HG03066 (cell line): ENCODE data around the gene ERCC6.

Source experiments
- ATAC-seq: cut with Tn5 transposase; IDR thresholded peaks from one replicate; pipeline ENCODE4 v1.9.1; 2021; ENCODE audit warnings: low read depth; ENCODE audit not compliant: unreplicated experiment

The ERCC6 gene

DNA sequence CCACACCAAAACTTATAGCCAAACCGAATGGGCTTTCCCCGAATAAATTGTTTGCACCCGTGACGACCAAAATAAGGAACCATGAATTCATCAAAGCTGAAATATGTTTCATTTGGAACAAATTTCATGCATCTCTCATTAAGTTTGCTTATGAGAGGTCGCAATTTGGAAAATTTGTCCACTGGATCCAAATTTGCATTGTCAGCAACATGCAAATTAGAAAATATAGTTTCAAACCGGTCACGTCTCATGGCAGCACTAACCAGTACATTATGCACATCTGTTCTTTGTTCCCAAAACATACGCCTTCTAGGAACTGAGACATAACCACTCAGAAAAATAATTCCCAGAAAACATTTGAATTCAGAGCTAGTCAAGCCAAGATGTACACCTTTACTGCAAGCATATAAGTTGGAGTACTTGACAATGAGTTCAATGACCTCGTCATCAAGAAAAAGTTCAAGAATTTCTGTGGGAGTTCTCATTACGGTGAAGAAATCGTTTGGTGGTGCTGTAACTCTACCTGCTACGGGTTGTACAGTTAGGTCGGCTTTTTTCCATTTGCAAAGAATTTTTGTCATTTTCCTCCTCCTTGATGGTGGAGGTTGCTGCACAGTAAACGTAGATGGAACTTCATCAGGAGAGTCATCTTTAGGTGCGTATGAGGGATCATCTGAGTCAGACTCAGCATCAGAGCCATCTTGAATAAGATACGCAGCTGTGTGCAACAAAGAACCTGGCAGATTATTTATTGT is 22.5 kb downstream of the ERCC6 start:
- ATAC-seq, result no peak

DNA sequence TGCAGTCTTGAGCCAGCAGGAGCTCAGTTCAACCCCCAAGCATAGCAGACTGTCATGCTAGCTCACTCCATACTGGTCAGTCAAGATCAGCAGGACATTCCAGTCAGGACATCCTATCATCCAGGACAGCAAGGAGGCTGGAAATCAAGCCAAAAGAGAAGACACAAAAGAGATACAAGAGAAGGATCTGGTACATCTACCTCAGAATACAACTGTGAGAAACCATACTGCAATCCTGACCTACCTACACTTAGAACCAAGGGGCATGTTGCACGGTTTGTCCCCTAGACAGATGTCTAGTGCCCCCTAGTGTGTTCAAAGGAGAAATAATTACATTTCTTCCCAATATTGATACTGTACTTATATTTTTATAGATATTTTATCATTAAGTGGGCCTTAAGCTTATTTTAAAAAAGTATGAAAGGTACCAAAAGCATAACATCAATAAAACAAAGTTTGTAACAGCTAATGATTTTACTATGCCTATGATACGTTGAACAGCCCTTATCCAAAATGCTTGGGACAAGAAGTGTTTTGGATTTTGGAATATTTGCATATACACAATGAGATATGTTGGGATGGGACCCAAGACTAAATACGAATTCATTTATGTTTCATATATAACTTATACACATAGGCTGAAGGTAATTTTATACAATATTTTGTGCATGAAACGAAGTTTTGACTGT is 26.7 kb downstream of the ERCC6 start:
- ATAC-seq, result no peak

DNA sequence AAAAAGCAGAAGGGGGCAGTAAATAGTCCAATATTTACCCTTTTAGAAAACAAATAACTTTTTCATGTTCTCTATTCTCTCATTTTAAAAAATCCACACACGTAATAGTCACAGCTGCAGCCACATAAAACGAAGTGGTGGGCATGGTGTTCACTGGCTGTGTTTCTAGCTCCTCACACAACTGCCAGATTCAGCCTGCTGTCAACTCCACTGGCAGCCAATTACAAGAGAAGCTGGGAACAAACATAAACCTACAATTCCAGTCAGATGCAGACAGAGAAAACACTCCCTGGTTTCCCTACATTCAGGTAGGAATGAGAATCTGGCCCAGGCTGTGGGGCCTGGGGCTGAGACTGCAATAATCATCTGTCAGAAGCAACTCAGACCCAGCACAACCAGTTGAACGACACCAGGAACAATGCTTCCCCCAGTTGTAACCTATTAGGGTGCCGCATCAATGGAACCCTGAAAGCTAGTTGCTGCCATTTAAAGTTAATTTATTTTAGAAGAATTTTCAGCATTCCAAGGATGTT is 29.1 kb downstream of the ERCC6 start:
- no peak for ATAC-seq

DNA sequence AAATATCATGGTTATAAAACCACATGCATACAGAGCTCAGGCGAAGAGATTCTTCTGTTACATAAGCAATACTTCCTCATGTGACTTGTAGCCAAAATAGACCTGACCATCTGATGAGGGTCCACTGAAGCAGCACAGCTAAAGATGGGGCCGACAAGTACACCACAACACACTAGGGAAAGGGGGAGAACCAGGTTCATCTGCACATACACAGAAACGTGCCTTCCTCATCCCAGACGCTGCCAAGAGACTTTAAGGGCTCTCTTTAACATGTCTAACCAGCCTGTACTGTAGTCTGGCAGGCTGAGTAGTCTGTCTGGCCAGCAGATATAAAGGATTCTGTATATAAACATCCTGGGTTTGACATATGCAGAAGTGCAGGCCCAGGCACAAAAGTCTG is 30.3 kb downstream of the ERCC6 start:
- ATAC-seq, result no peak

DNA sequence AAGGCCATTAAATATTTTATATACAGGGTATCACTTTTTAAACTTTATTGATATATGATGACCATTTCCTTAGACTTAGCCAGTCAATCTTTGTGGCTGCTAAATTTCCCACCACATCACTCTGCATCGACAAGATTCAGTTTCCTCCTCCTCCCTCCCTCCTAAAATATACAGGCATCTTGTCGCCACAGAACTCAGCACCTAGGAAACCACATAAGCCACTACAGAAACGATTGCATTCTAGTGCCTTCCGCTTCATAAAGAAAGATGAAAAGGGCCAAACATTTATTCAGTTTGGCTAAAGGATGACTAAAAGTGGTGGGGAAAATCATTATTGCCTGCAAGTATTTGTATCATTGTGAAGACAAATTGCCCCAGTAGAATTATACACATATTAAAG is 30.7 kb downstream of the ERCC6 start:
- ATAC-seq, result no peak

DNA sequence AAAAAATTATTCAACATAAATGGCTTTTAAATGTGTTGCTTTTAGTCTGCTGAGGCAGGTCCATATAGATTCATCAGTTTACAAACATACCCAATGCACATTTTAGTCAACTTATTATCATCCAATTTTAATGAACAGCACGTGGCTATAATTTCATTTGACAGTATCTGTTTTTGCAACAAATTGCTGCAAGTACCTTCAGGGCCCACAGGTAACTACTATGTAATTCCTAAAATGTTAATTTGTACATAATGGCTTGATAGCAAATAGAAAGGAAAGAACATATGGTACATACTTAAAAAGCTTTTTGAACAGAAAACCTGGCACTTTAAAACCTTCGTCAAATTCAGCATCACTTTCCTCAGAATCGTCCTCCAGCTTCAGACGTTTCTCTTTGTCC is 33.3 kb downstream of the ERCC6 start:
- ATAC-seq, result no peak

DNA sequence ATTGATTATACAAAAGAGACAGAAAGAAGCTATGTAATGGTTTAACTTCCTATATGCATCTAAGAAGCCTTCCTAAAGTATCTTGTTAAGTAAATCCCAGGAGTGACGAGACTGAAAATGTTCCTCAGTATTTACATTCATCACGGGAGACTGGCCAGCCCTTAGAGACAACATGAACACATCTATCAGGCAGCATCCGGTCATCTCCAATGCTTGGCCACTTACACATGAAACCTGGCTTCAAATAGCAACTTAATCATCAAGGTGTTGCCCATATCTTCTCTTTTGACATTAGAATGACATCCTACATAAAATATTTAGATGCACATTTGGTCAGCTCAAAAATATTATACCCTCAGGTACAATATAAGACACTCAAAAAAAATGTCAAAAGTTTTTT is 33.8 kb downstream of the ERCC6 start:
- ATAC-seq, result no peak

DNA sequence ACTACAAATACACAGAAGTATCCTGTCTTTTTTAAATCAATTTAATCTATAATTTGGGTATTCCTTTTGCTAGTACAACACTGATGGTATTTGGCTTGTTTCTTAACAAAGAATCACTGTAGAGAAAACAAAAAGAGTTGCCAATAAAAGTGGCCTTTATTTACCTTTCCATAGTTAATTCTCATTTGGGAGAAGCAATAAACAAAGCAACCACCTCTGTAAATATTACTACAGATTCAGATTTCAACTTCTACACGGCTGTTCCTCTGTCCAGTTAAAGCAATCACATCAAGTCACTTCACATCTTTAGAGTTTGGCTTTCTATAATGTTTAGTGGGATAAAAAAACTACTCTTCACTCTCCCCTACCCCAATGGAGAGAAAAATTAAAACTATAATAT is 34.4 kb downstream of the ERCC6 start:
- ATAC-seq, result no peak

DNA sequence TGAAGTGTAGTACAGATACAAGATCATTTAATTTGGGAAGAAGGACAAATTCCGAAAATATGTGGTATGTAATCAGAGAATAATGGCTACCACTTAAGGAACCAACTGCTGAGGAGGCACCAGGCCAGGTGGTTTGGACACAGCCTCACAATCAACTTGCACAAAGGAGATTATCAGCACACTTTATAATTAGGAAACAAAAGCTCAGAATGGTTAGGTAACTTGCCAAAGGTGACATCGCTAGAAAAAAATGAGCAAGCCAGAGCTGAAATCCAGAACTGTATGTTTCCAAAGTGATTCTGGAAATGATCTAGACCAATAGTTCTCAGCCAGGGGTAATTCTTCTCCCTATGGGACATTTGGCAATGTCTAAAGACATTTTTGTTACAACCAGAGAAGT is 36.6 kb downstream of the ERCC6 start:
- no peak for ATAC-seq

DNA sequence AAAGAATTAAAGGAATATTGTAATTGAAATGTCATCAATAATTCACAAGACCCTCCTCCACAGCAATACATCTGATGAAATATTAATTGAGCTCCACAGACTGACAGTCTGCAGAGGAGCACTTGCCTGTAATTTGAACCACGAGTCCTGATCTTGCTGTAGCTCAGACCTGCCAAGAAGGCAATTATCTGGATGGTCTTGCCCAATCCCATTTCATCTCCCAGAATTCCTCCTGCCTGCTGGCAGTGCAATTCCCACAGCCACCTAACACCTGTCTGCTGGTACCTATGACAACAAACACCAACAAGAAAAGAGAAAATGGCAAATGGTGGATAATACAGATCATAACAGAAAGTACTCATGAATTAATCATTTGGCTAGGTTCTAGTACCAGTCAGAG is 38.5 kb downstream of the ERCC6 start:
- ATAC-seq, result no peak

DNA sequence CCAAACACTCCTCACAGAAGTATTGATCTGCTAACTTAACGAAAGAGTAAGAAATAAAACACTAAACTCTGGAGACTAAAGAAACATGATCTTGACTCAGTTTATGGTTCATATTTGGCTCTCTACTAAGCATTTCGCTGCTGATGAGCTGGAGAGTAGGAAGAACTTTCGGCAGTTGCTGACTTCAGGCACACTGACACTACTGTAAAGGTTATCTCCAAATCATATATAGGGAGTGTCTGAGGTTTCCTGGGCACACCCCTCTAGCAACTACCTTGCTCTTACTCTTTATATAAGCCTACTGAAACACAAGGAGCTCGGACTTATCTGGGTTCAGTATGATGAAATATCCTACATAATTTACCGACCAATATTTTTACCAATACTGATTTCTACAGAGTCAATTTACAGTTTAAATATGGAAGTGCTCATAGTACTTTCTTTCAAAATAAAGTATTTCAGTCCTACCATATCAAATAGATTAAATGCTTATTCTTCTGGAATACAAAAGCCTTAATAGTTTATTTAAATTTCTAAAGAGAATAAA is 39.5 kb downstream of the ERCC6 start:
- ATAC-seq, result no peak

DNA sequence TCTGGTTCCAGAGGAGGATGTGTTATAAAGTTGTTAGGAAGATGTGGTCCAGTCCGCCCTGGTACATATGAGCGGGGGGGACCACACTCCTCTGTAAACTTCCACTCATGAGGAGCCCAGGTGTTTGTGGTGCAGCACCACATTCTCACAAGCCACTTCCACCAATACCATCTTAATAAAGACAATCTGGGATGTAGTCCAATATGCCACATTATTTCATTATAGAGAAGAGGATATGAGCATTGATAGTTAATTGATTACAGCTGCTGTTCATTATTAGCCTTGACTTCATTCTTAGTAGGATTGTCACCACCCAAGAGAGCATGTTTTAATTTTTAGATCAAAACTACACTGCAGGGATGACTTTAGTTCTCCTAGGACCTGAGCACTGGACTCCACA is 40.5 kb downstream of the ERCC6 start:
- no peak for ATAC-seq

DNA sequence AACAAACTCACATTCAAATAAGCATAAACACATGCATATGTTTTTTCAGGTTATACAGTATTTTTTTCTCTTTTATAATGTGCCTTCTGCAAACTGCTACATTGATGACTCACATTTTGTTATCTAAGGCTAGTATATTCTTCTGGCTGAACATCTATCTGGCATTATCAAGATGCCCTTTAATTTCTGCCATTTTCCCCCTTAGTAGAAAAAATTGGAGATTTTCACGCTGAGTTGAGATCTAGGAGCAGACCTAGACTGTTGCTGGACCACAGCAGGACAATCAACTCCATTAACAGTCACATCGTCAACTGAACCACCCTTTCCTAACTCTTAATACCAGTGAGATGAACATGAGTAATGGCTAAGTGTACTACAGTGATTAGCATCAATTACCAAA is 41.6 kb downstream of the ERCC6 start:
- ATAC-seq, result no peak

DNA sequence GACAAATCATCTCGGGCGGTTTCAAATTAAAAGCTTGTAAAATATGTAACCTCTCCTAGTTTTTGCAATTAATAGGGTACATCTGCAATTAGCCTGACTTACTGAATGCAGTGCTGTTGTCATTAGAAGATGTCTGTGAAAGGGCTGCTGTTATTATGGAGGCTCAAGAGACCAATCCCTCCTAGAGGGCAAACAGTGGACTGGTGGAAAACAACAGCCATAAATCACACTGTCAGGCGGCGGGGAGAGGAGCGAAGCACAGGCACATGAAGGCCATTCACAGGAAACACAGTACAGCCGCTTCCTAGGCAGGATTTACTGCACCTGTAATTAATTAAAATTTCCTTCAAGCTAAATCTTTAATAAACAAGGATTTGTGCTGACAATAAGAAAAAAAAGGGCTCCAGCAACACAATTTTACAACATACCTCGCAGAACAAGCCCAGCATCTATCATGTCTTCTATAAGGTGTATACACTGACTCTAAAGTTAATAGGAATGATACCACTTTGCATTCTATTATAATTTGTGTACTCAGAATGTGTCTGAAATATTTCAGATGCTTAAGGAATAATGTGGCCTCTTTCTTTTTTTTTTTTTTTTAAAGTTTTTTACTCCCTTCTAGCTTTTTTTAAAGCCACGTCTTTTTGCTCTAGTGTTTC is 50.7 kb downstream of the ERCC6 start:
- ATAC-seq, result no peak

DNA sequence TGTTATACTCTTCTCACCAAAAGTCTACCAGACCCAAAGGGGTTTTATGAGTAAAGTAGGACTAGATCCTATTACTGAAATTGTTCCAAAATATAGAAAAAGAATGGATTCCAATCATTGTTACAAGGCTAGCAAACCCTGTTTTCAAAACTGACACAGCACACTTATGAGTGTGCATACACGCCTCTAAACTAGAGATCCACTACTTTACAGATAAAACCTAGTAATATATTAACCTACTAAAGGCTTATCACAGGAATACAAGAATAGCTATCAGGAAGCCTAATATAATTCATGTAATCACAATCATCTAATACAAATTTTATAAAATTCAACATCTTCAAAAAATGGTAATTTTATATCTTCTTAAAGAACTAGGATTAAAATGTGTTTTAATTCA is 52.2 kb downstream of the ERCC6 start:
- no peak for ATAC-seq

DNA sequence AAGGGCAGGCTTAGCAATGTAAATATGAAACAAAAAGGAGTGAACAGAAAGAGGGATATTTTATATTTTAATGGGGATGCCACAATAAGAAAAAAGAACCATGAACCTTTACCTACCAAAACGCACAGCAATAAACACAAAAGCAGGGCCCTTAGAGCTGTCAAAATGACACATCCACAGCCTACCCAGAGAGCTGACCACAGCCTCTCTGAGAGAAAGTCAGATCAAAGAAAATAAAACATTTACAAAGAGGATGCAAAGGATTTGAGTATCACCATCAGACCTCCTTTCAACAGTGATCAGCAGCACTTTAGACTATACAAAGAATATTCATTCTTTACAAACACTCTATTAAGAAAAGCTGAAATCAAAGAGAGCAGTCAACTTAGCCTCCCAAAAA is 52.9 kb downstream of the ERCC6 start:
- no peak for ATAC-seq

DNA sequence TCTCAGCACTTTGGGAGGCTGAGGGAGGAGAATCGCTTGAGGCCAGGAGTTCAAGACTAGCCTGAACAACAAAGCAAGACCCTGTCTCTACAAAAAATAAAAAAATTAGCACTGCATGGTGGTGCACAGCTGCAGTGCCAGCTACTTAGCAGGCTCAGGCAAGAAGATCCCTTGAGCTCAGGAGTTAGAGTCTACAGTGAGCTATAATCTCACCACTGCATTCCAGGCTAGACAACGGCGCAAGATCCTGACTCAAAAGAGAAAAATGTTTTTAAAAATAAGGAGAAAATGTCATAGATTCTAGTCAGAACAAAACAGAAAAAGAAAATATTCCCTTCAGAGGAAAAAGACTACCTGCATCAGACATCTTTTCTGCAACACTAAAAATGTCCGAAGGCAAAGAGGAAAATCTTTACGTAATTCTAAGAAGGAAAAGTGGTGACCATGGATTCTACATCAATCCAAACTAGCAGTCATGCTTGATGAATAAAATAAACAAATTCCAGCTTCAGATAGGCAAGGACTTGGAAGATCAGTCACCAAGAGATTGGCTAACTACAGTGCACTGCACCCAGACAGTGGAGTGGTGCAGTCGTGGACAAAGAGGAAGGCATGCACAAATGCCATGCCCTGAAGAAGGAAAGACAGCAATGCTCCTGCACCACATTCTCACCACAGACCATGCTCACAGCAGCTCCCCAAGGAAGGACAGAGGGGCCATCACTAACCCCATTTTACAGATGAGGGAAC is 54.3 kb downstream of the ERCC6 start:
- ATAC-seq, result no peak

DNA sequence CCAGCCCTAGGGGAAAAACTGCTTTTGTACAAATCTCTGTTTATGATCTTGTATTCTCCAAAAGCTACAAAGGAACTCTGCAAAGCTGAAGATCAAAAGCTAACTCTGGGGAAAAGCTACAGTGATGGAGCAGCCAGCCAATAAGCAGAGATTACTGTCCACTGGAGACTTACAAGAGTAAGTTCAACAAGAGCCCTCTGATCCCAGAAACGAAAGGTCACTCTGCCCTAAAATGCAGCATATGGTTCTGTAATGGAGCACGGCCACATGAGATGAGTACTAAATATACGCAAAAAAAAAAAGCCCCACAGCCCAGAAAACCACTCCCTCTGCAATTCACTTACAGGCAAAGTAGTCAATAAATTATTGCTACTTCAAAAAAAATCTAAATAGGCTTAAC is 60.1 kb downstream of the ERCC6 start:
- no peak for ATAC-seq

DNA sequence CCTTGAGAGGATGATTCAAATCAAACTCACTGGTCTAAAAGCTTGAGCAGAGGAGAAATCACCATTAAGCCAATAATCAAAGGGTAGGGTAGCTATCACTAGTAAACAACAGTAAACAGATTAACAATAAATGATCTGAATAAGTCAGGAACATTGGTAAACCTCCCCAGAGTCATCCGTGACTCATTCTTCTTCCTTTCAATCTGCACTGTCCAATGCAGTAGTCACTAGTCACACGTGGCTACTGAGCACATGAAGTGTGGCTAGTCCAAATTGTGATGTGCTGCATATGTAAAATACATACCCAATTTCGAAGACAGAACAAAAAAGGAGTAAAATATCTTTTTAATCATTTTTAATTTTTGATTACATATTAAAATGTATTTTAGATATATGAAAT is 64.0 kb downstream of the ERCC6 start:
- no peak for ATAC-seq

DNA sequence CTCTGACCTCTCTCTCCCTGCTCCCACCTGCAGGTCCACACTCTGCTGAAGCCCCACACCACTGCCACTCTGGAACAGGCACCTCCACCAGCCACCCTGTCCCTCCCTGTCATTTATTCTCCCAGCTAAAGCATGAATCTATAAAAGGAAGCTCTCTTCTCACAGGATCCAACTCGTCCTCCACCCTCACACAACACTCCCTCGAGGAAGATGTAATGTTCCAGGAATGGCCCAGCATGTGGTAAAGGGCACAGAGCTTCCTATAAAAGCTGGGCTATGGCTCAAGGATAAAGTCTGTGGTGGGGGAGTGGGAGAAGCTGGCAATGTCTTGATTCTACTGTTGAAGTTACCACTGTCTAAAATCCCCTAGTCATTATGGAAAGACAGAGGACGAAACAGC is 67.4 kb downstream of the ERCC6 start:
- no peak for ATAC-seq

DNA sequence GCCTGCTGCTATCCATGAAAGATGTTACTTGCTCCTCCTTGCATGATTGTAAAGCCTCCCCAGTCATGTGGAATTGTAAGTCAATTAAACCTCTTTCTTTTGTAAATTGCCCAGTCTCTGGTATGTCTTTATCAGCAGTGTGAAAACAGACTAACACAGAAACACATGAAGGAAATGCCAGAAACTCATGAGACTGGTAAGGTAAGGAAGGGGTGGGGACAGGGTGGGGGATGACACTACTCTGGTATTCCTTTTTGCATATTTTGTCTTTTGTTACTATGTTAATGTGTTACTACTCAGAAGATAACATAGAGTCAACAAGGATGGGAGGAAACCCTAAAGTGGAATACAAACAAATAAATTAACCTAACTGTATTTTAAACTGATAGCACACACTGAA is 73.2 kb downstream of the ERCC6 start:
- no peak for ATAC-seq
